H1 (cell line): Measurements from ENCODE around the gene SRXN1. TPM values are rescaled to one million over a fixed set of nuclear protein-coding genes. Genes with fewer than 3 reads are reported as not detected.

Experiments used
- CTCF ChIA-PET: fragments of 300-600 bp; sonication (Branson Sonifier 250); formaldehyde crosslinking; loops from one replicate; lab custom pipeline; 2021; ENCODE audit not compliant: partially characterized antibody; lab: Charles Lee
- POLR2A ChIA-PET: fragments of 300-600 bp; sonication (Branson Sonifier 250); formaldehyde crosslinking; loops from one replicate; lab custom pipeline; 2021; ENCODE audit warnings: inconsistent platforms; ENCODE audit not compliant: partially characterized antibody; lab: Charles Lee
- DNase-seq, 2 experiments: peaks; one replicate each; pipeline versions ENCODE4 v3.0.0 to v3.0.0-alpha.2; 2010 to 2022; ENCODE audit warnings: low spot score in 2 of 2, low read depth in 1 of 2, mixed read lengths in 1 of 2
- FAIRE-seq: peaks from 2 replicates; lab custom pipeline; 2011; peaks lifted over from hg19 to GRCh38; lab: Jason Lieb, UNC
- H2AFZ ChIP-seq: 2 replicates; pipeline ENCODE4 v1.8.1; 2012; ENCODE audit warnings: low read length, inconsistent platforms
- H2AK5ac ChIP-seq: 2 replicates; pipeline ENCODE4 v1.6.1; 2013; ENCODE audit warnings: low read depth, low read length
- H2BK120ac ChIP-seq: replicated peaks from 2 replicates; pipeline ENCODE3; 2013; ENCODE audit warnings: low read depth, low read length, inconsistent platforms
- H2BK12ac ChIP-seq: 2 replicates; pipeline ENCODE4 v1.6.1; 2013; ENCODE audit warnings: low read depth, low read length
- H2BK15ac ChIP-seq: 2 replicates; pipeline ENCODE4 v1.6.1; 2013; ENCODE audit warnings: low read length
- H2BK20ac ChIP-seq: 2 replicates; pipeline ENCODE4 v1.6.1; 2013; ENCODE audit warnings: low read length
- H2BK5ac ChIP-seq: 2 replicates; pipeline ENCODE4 v1.6.1; 2013; ENCODE audit warnings: low read depth, low read length
- H3K14ac ChIP-seq: 2 replicates; pipeline ENCODE4 v1.6.1; 2013; ENCODE audit warnings: inconsistent platforms; ENCODE audit not compliant: insufficient read length
- H3K18ac ChIP-seq: 2 replicates; pipeline ENCODE4 v1.6.1; 2013; ENCODE audit warnings: low read length; ENCODE audit errors: extremely low read depth
- H3K23ac ChIP-seq: 2 replicates; pipeline ENCODE4 v1.6.1; 2013; ENCODE audit warnings: inconsistent platforms; ENCODE audit not compliant: insufficient read length
- H3K23me2 ChIP-seq: 2 replicates; pipeline ENCODE4 v1.6.1; 2013; ENCODE audit warnings: low read depth, low read length
- H3K27ac ChIP-seq: 2 replicates; pipeline ENCODE4 v1.6.1; 2011; ENCODE audit warnings: low read depth, low read length, inconsistent platforms
- H3K27me3 ChIP-seq, 4 experiments: replicated peaks in 1 of 4; 1 replicate in 1 of 4; 2 replicates in 3 of 4; pipeline versions ENCODE4 v1.6.1 to v1.8.1; 2011 to 2013; ENCODE audit warnings: low read length in 3 of 4, mild to moderate bottlenecking in 3 of 4, inconsistent platforms in 2 of 4, mixed read lengths in 2 of 4, moderate library complexity in 1 of 4; ENCODE audit not compliant: control insufficient read depth in 3 of 4, insufficient read depth in 3 of 4; ENCODE audit errors: extremely low read depth in 1 of 4
- H3K36me3 ChIP-seq, 4 experiments: 2 replicates each; pipeline versions ENCODE4 v1.6.1 to v1.8.1; 2011 to 2013; ENCODE audit warnings: mild to moderate bottlenecking in 4 of 4, low read length in 3 of 4, moderate library complexity in 2 of 4, control low read depth in 1 of 4, inconsistent platforms in 1 of 4; ENCODE audit not compliant: insufficient read depth in 4 of 4, control insufficient read depth in 2 of 4
- H3K4ac ChIP-seq: replicated peaks from 2 replicates; pipeline ENCODE3; 2013; ENCODE audit warnings: low read length, low read depth, mixed read lengths, inconsistent platforms; ENCODE audit not compliant: insufficient read length
- H3K4me1 ChIP-seq, 4 experiments: replicated peaks in 1 of 4; 1 replicate in 1 of 4; 2 replicates in 3 of 4; pipeline versions ENCODE4 v1.6.1 to v1.8.1; 2011 to 2013; ENCODE audit warnings: low read length in 3 of 4, inconsistent platforms in 2 of 4, mixed read lengths in 1 of 4; ENCODE audit not compliant: insufficient read depth in 4 of 4, control insufficient read depth in 3 of 4
- H3K4me2 ChIP-seq, 2 experiments: 2 replicates each; pipeline versions ENCODE4 v1.6.1 to v1.8.1; 2011 to 2013; ENCODE audit warnings: low read depth in 2 of 2, low read length in 2 of 2, control low read depth in 1 of 2, inconsistent platforms in 1 of 2, mild to moderate bottlenecking in 1 of 2; ENCODE audit not compliant: insufficient read depth in 1 of 2
- H3K4me3 ChIP-seq, 4 experiments: fragments of 200-600, 300-600 bp in 1 of 4; sonication (generic), shearing (Covaris generic), sonication (Bioruptor Twin) in 1 of 4; 2 replicates each; pipeline versions ENCODE4 v1.5.1 to v1.8.1; 2011 to 2016; ENCODE audit warnings: low read length in 4 of 4, low read depth in 3 of 4, control low read depth in 2 of 4, inconsistent platforms in 2 of 4, mild to moderate bottlenecking in 2 of 4, mixed read lengths in 1 of 4, moderate library complexity in 1 of 4; ENCODE audit not compliant: insufficient read depth in 2 of 4; ENCODE audit errors: extremely low read depth in 1 of 4
- H3K56ac ChIP-seq: replicated peaks from 2 replicates; pipeline ENCODE3; 2013; ENCODE audit warnings: low read depth, mild to moderate bottlenecking, mixed read lengths, low read length, inconsistent platforms; ENCODE audit not compliant: insufficient read length
- H3K79me1 ChIP-seq: 2 replicates; pipeline ENCODE4 v1.6.1; 2013; ENCODE audit warnings: low read depth, low read length, control low read depth
- H3K79me2 ChIP-seq, 2 experiments: 2 replicates each; pipeline versions ENCODE4 v1.6.1 to v1.8.1; 2012 to 2013; ENCODE audit warnings: low read length in 2 of 2, mild to moderate bottlenecking in 2 of 2, inconsistent platforms in 1 of 2; ENCODE audit not compliant: insufficient read depth in 2 of 2, control insufficient read depth in 1 of 2
- H3K9ac ChIP-seq, 4 experiments: replicated peaks in 1 of 4; 1 replicate in 1 of 4; 2 replicates in 3 of 4; pipeline versions ENCODE4 v1.6.1 to v1.8.1; 2011 to 2013; ENCODE audit warnings: low read depth in 3 of 4, low read length in 3 of 4, control low read depth in 2 of 4, mild to moderate bottlenecking in 2 of 4, moderate library complexity in 2 of 4, inconsistent platforms in 1 of 4; ENCODE audit errors: extremely low read depth in 1 of 4
- H3K9me3 ChIP-seq, 2 experiments: 2 replicates each; pipeline versions ENCODE4 v1.6.1 to v1.8.1; 2012 to 2013; ENCODE audit warnings: mild to moderate bottlenecking in 2 of 2, moderate library complexity in 2 of 2, control low read depth in 1 of 2, inconsistent platforms in 1 of 2, low read depth in 1 of 2, low read length in 1 of 2, mixed read lengths in 1 of 2; ENCODE audit not compliant: insufficient read depth in 2 of 2
- H4K20me1 ChIP-seq, 2 experiments: replicated peaks in 1 of 2; 2 replicates each; pipeline versions ENCODE3 to v1.8.1; 2011 to 2013; ENCODE audit warnings: inconsistent platforms in 2 of 2, low read length in 2 of 2, mild to moderate bottlenecking in 1 of 2; ENCODE audit not compliant: insufficient read depth in 2 of 2, control insufficient read depth in 1 of 2
- H4K5ac ChIP-seq: 2 replicates; pipeline ENCODE4 v1.6.1; 2013; ENCODE audit warnings: low read length, low read depth, mixed read lengths, inconsistent platforms; ENCODE audit not compliant: insufficient read length
- H4K8ac ChIP-seq: 2 replicates; pipeline ENCODE4 v1.8.0; 2013; ENCODE audit warnings: mild to moderate bottlenecking, moderate library complexity, low read length, inconsistent platforms; ENCODE audit not compliant: insufficient read depth; ENCODE audit errors: extremely low read depth
- H4K91ac ChIP-seq: replicated peaks from 2 replicates; pipeline ENCODE3; 2013; ENCODE audit warnings: low read length, mixed read lengths, inconsistent platforms; ENCODE audit not compliant: insufficient read length
- EZH2 ChIP-seq: fragments of 200-600 bp; sonication (generic); IDR thresholded peaks from 2 replicates; pipeline ENCODE4 v1.7.1; 2012; ENCODE audit warnings: low read depth, mild to moderate bottlenecking, moderate library complexity, low read length, inconsistent platforms; ENCODE audit not compliant: severe bottlenecking
- RAD21 ChIP-seq, 2 experiments: IDR thresholded peaks in 1 of 2; conservative IDR thresholded peaks in 1 of 2; 2 replicates each; pipeline ENCODE4 v1.6.1; 2011; ENCODE audit warnings: low read depth in 2 of 2, low read length in 2 of 2, improper control_type of control experiment in 1 of 2, inconsistent platforms in 1 of 2, mild to moderate bottlenecking in 1 of 2, moderate library complexity in 1 of 2
- RBBP5 ChIP-seq: IDR thresholded peaks from 2 replicates; pipeline ENCODE4 v1.7.1; 2012; ENCODE audit warnings: low read depth, mild to moderate bottlenecking, inconsistent platforms, low read length, moderate library complexity, borderline replicate concordance
- SAP30 ChIP-seq: fragments of 300-600 bp; sonication (generic); IDR thresholded peaks from 2 replicates; pipeline ENCODE4 v1.7.1; 2012; ENCODE audit warnings: low read length, moderate library complexity, mild to moderate bottlenecking, inconsistent platforms; ENCODE audit not compliant: insufficient read depth, insufficient replicate concordance
- WGBS, 2 experiments: shearing (Covaris generic) in 1 of 2; methylation state at CpG; one replicate each; pipeline versions ENCODE4 v1.1.6 to v1.1.7; 2013 to 2015; ENCODE audit warnings: low lambda C conversion rate in 2 of 2, mixed read lengths in 2 of 2, inconsistent platforms in 1 of 2, low coverage in 1 of 2, missing lambda C conversion rate in 1 of 2; ENCODE audit not compliant: insufficient replicate concordance in 2 of 2, insufficient coverage in 1 of 2, insufficient read length in 1 of 2; ENCODE audit errors: extremely low coverage in 1 of 2, missing lambda C conversion rate in 1 of 2; 5-methylcytosine and 5-hydroxymethylcytosine counted together
- polyA plus RNA-seq, 7 experiments: library from polyadenylated mRNA; depleted of rRNA in 3 of 7; stranded (reverse) in 5 of 7; unstranded in 2 of 7; fragments of >200 nt in 5 of 7; fragments of 200-250 nt in 2 of 7; gene quantifications; 1 replicate in 5 of 7; 2 replicates in 1 of 7; 4 replicates in 1 of 7; pipeline versions ENCODE4 v1.2.1 to v1.2.3, GENCODE V29; 2011 to 2013; ENCODE audit warnings: missing spikeins in 2 of 7, mixed read lengths in 2 of 7
- total RNA-seq: library from RNA; stranded (reverse); fragmentation: NEBNext Ultra II Directional; extraction: Animal tissue kit (Norgen Biotek cat#: 25700); gene quantifications from 2 replicates; pipeline ENCODE4 v1.2.1, GENCODE V29; 2021

The SRXN1 gene
- total and polyA plus RNA-seq, 2 of the 8 experiments (the other 6 are each of a cell fraction or from before 2014, with no cell fraction given): 12.2 to 15.8 TPM

DNA sequence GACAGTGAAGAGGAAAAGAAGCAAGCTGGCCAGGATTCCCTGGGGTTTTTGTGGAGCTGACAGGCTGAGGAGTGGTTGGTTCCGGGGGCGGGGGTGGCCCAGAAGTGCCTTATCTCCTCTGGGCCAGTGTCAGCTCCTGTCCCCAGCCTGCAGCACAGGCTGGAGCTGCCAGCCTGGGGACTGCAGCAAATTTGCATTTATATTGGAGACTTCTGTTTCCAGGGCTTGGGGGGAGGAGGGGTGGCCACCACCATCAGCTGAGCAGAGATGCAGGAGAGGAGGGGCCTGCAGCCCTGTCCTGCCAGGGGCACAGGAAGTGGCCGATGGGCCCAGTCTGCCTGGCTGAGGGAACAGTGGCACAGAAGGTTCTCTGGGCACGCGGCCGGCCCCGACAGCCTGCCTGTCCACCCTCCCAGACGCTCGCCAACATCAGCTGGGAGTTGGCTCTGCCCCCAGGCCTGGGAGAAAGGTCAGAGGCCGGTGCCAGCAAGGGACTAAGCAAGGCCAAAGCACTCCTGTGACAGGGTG, 46.9 kb upstream of the SRXN1 start:
- Histone ChIP-seq H3K9me3 (no peaks in the 10 kb centered on the region), H4K8ac (no peak overlapping the region), H2BK5ac (peak overlapping the region; percentile 66; the same call in 1 of the 2 replicates), H3K9ac (no peak overlapping the region), H2BK15ac (peak overlapping the region; percentile 46; the same call in 1 of the 2 replicates), H4K91ac (peak overlapping the region; percentile 72), H4K5ac (no peak overlapping the region), H3K23ac (no peak overlapping the region), H2BK20ac (0 out of 2 replicates have a peak overlapping the region, but pooled peaks have one; percentile 72), H3K79me1 (no peaks in the 10 kb centered on the region), H3K79me2 (no peaks in the 10 kb centered on the region), H3K4ac (peak overlapping the region; percentile 44), H3K14ac (no peak overlapping the region), H2BK120ac (no peak overlapping the region), H4K20me1 (no peaks in the 10 kb centered on the region), H3K4me2 (peak overlapping the region; percentile 3 to 32; a peak in 2 of 4 replicates), H2BK12ac (peak overlapping the region; percentile 87; the same call in 1 of the 2 replicates), H3K18ac (peak overlapping the region; percentile 60), H3K27ac (no peak overlapping the region), H2AK5ac (no peak overlapping the region), H3K36me3 (no peaks in the 10 kb centered on the region), H3K27me3 (no peaks in the 10 kb centered on the region), H3K23me2 (no peaks in the 10 kb centered on the region), H2AFZ (no peak overlapping the region), H3K56ac (no peak overlapping the region), H3K4me3 (no peak overlapping the region), H3K4me1 (peaks cover 7 to 15% (median 10%) of the 10 kb centered on the region in 4 experiments)
- 72% methylated on average over 9 of the region's 10 CpGs; no CpG with 5 or more reads in 1 of the 2 experiments for WGBS, 2 experiments
- ChIA-PET CTCF (interaction anchor here (0.6 to 3.3 kb wide), 12 partner anchors 10 to 54 kb away, joined by 3 to 16 read pairs (median 4); no protein-coding TSS in a partner anchor), POLR2A (interaction anchor here (1.0 to 2.2 kb wide), 4 partner anchors 10 to 60 kb away, joined by 3 to 8 read pairs (median 4); no protein-coding TSS in a partner anchor)
- DNase-seq (no peak), FAIRE-seq (no peak)
- TF ChIP-seq RBBP5 (no peak), RAD21 (IDR thresholded peaks at IDR 0.05 in 1 of 2, conservative IDR thresholded peaks at IDR 0.05 in 1 of 2; ENCODE audit: low read depth in 2 of 2, low read length in 2 of 2) (no peak), EZH2 (no peak), SAP30 (no peak)
